ENCODE data around the gene AGAP5. TPM values are rescaled to one million over a fixed set of nuclear protein-coding genes. Genes with fewer than 3 reads are reported as not detected.
A peak's percentile ranks its signal among the peaks of the same experiment; 100 is the strongest.
"Not testable (repeated sequence)": the region's sequence is repeated elsewhere in the genome, so short reads cannot be mapped to it uniquely, and the experiment has no call there.

The AGAP5 gene
- total RNA-seq = 1 to 10 TPM; 4.2 to 8.2 (median 5.6) TPM

DNA sequence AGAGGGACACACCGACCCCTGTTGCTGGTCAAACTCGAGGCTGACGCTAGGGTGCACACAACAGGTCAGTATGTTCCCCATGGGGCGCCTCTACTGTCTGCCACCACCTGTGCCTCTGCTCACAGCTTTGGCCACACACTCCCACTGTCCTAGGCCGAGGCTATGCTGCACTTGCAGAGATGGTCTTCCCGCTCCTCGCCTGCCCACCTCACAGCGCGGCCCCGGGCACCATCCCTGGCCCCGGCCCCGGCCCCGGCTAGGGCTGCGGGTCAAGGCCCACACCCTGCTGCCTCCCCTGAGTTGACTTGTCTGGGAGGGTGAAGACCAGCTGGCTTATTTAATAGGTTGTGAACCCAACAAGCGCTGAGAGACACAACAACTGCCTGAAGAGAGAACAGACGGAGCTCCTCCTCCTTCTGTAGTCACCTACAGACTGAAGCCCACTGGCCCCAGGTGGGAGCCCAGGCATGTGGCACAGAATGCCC, at the start of gene AGAP5:
AGAP5 (minus strand) TSS at position 435 of the 485 bp plus-strand sequence; CDS start at position 81, 354 bp downstream.
- H3K4me1 Mint-ChIP-seq (ENCODE audit: low read depth); H3K4me3 Mint-ChIP-seq: not testable (repeated sequence)
- H3K36me3 Mint-ChIP-seq (ENCODE audit: insufficient read depth) = peaks cover 15% of the 10 kb centered on the region

GRCh38 chr10:73746721-73747120, 48.8 kb upstream of the AGAP5 start:
- no peaks in the 10 kb centered on the region for H3K27me3 Mint-ChIP-seq (ENCODE audit: low read depth)
- no peaks in the 10 kb centered on the region for H3K9me3 Mint-ChIP-seq
- DNase-seq (no peak), ATAC-seq (no peak)
- peak overlapping the region; percentile 33 for H3K4me3 Mint-ChIP-seq
- peaks cover 20% of the 10 kb centered on the region for H3K36me3 Mint-ChIP-seq (ENCODE audit: insufficient read depth)
- peaks cover 48% of the 10 kb centered on the region for H3K4me1 Mint-ChIP-seq (ENCODE audit: low read depth)

More for the DNA sequence above, at the start of gene AGAP5:
- H3K9me3 Mint-ChIP-seq; H3K27me3 Mint-ChIP-seq (ENCODE audit: low read depth); DNase-seq; ATAC-seq: not testable (repeated sequence)

DNA sequence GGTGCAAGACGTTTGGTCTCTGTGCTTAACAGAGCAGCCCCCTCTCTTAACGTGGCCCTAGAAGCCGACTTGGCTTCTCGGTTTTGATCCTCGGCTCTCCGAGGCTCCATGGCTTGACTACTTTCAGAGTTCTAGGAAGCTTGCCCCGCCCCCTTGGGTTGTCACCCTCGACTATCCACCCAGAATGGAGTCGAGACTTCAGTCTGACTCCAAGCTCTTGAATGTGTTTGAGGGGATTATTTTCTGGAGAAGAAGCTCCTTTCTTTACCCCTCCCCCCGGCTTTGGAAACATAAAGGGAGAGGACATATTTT, 46.7 kb upstream of the AGAP5 start:
- Mint-ChIP-seq H3K36me3 (ENCODE audit: insufficient read depth) (peaks cover 11% of the 10 kb centered on the region), H3K4me1 (ENCODE audit: low read depth) (peaks cover 36% of the 10 kb centered on the region), H3K27me3 (ENCODE audit: low read depth) (no peaks in the 10 kb centered on the region), H3K4me3 (peak overlapping the region; percentile 99), H3K9me3 (no peaks in the 10 kb centered on the region)
- ATAC-seq (peak; percentile 54 to 59), DNase-seq (peak; percentile 43)

GRCh38 chr10:73743905-73744663, 46.2 kb upstream of the AGAP5 start, which contains the start of gene SEC24C:
Gene SEC24C, plus strand, starts transcription at chr10:73744372. Its CDS starts 2,461 bp downstream, at chr10:73746833.
- Mint-ChIP-seq H3K4me1 (ENCODE audit: low read depth) (peaks cover 33% of the 10 kb centered on the region), H3K9me3 (no peaks in the 10 kb centered on the region), H3K4me3 (peak within 1 kb of the TSS; percentile 99), H3K36me3 (ENCODE audit: insufficient read depth) (peaks cover 8% of the 10 kb centered on the region), H3K27me3 (ENCODE audit: low read depth) (no peaks in the 10 kb centered on the region)
- ATAC-seq (peak; percentile 93 to 95), DNase-seq (peak; percentile 92)

DNA sequence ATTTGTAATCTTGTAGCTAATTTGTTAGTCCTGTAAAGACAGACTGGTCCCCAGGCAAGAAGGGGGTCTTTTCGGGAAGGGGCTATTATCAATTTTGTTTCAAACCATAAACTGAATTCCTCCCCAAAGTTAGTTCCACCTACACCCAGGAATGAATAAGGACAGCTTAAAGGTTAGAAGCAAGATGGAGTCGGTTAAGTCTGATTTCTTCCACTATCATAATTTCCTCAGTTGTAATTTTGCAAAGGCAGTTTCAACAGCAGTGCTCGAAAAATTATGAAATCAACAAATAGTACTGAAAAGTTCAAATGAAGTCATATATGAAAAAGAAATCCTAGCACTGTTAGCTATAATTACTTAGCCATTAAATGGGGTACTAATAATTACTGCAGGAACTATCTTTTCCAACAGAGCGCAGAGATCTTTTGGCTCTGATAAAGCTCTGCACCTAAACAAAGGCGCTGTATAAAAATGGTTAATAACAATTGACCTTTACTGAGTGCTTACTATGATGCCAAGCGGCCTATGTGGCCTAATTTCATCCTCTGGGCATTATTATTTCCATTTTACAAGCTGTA, 45.5 kb upstream of the AGAP5 start:
- H3K27me3 Mint-ChIP-seq (ENCODE audit: low read depth) = no peaks in the 10 kb centered on the region
- ATAC-seq (no peak), DNase-seq (no peak)
- peaks cover 5% of the 10 kb centered on the region for H3K36me3 Mint-ChIP-seq (ENCODE audit: insufficient read depth)
- no peaks in the 10 kb centered on the region for H3K9me3 Mint-ChIP-seq
- peaks cover 30% of the 10 kb centered on the region for H3K4me1 Mint-ChIP-seq (ENCODE audit: low read depth)
- H3K4me3 Mint-ChIP-seq = peak overlapping the region; percentile 99

DNA sequence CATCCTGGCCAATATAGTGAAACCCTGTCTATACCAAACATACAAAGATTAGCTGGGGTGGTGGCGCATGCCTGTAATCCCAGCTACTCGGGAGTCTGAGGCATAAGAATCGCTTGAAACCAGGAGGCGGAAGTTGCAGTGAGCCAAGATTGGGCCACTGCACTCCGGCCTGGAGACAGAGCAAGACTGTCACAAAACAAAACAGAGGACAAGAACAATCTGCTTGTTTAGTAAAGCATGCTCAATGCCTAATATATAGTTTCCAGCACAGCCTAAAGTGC, 44.5 kb upstream of the AGAP5 start:
- Mint-ChIP-seq H3K4me3 (peak overlapping the region; percentile 99), H3K4me1 (ENCODE audit: low read depth) (peaks cover 30% of the 10 kb centered on the region), H3K9me3 (no peaks in the 10 kb centered on the region), H3K36me3 (ENCODE audit: insufficient read depth) (peaks cover 5% of the 10 kb centered on the region), H3K27me3 (ENCODE audit: low read depth) (no peaks in the 10 kb centered on the region)
- ATAC-seq = no peak
- no peak for DNase-seq

GRCh38 chr10:73740501-73741254, 42.8 kb upstream of the AGAP5 start:
- H3K36me3 Mint-ChIP-seq (ENCODE audit: insufficient read depth); H3K27me3 Mint-ChIP-seq (ENCODE audit: low read depth); DNase-seq; H3K4me3 Mint-ChIP-seq; ATAC-seq; H3K9me3 Mint-ChIP-seq: not testable (repeated sequence)
- H3K4me1 Mint-ChIP-seq (ENCODE audit: low read depth) = peaks cover 20% of the 10 kb centered on the region

GRCh38 chr10:73734796-73735305, 36.9 kb upstream of the AGAP5 start:
- Mint-ChIP-seq H3K4me3 (no peak overlapping the region), H3K36me3 (ENCODE audit: insufficient read depth) (peaks cover 5% of the 10 kb centered on the region), H3K9me3 (no peaks in the 10 kb centered on the region), H3K27me3 (ENCODE audit: low read depth) (no peaks in the 10 kb centered on the region), H3K4me1 (ENCODE audit: low read depth) (peaks cover 9% of the 10 kb centered on the region)
- ATAC-seq = no peak
- DNase-seq = no peak

DNA sequence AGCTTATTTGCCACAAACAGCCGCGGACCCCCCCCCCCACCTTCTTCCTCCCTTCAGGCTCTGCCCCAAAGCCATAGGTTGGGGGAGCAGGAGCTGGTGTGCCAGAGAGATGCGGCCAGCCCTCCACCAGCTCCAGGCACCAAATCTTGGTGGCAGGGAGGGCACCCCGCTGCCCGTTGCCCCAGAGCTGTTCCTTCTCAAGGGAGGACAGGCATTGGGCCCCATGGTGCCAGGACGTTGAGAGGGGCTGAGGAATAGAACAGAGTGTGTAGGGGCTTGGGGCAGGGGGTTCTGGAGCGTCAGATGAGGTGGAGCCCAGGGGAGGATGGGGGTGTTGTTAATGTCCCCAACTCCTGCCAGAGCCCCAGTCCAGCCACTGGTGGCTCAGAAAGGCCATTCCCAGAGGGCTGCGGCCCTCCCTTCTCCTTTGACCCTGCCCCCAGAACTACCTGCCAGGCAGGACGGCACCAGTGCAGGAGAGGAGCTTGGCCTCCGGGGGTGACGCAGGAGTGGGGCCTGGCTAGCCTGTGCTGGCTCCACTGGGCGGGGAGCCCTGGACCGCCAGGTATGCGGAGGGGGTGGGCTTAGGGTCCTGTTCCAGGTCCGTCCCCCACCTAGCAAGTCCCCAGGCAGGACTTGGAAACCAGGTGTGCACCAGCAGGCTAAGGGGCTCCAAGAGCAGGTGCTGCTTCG, 36.3 kb upstream of the AGAP5 start:
- ATAC-seq = no peak
- H3K36me3 Mint-ChIP-seq (ENCODE audit: insufficient read depth) = peaks cover 5% of the 10 kb centered on the region

GRCh38 chr10:73732931-73733623, 35.2 kb upstream of the AGAP5 start:
- DNase-seq (no peak), ATAC-seq (no peak)
- H3K27me3 Mint-ChIP-seq (ENCODE audit: low read depth) = no peaks in the 10 kb centered on the region
- no peaks in the 10 kb centered on the region for H3K9me3 Mint-ChIP-seq
- H3K36me3 Mint-ChIP-seq (ENCODE audit: insufficient read depth) = peaks cover 5% of the 10 kb centered on the region
- H3K4me1 Mint-ChIP-seq (ENCODE audit: low read depth) = peaks cover 13% of the 10 kb centered on the region
- H3K4me3 Mint-ChIP-seq = no peak overlapping the region

More for the DNA sequence above, 36.3 kb upstream of the AGAP5 start:
- DNase-seq = no peak
- Mint-ChIP-seq H3K27me3 (ENCODE audit: low read depth) (no peaks in the 10 kb centered on the region), H3K4me3 (no peak overlapping the region), H3K9me3 (no peaks in the 10 kb centered on the region), H3K4me1 (ENCODE audit: low read depth) (peaks cover 11% of the 10 kb centered on the region)

- ATAC-seq (no peak), DNase-seq (no peak)
- peaks cover 13% of the 10 kb centered on the region for H3K4me1 Mint-ChIP-seq (ENCODE audit: low read depth)
- no peaks in the 10 kb centered on the region for H3K9me3 Mint-ChIP-seq
- no peaks in the 10 kb centered on the region for H3K27me3 Mint-ChIP-seq (ENCODE audit: low read depth)
- H3K4me3 Mint-ChIP-seq = peak overlapping the region; percentile 54
- H3K36me3 Mint-ChIP-seq (ENCODE audit: insufficient read depth) = peaks cover 5% of the 10 kb centered on the region
These were observed 34.5 kb upstream of the AGAP5 start for GRCh38 chr10:73732426-73732825.

DNA sequence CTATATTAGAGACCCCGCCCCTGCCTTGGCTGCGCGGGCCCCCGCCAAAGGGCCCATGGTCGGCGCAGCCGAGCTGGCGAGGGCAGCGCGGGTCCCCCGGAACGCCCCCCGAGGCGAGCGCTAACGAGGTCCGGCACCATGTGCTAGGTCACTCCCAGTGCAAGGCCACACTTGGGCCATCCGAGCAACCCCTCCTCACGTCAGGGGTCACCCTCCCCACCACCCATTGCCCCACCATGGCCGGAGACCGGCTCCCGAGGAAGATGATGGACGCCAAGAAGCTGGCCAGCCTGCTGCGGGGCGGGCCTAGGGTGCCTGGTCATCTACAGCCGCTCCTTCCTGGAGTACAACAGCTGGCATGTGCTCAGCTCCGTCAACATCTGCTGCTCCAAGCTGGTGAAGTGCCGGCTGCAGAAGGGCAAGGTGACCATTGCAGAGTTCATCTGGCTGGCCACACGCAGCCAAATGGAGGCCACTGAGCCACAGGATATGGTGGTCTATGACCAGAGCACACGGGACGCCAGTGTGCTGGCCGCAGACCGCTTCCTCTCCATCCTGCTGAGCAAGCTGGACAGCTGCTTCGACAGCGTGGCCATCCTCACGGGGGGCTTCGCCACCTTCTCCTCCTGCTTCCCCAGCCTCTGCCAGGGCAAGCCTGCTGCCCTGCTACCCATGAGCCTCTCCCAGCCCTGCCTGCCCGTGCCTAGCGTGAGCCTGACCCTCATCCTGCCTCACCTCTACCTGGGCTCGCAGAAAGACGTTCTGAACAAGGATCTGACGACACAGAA, 33.9 kb upstream of the AGAP5 start:
- Mint-ChIP-seq H3K4me3 (peak overlapping the region; percentile 99), H3K36me3 (ENCODE audit: insufficient read depth) (peaks cover 5% of the 10 kb centered on the region), H3K27me3 (ENCODE audit: low read depth) (no peaks in the 10 kb centered on the region), H3K4me1 (ENCODE audit: low read depth) (peaks cover 13% of the 10 kb centered on the region), H3K9me3 (no peaks in the 10 kb centered on the region)
- DNase-seq (no peak), ATAC-seq (no peak)

All from activated T-cell treated with anti-CD3 and anti-CD28 coated beads, Interleukin-2, amount 50 U/mL, for 4 hours (primary cell).